K562 (cell line): ENCODE measurements around the gene OBSCN.

Experiments used
- AFF1 ChIP-seq, 2 experiments: fragments of 450-650 bp; IDR thresholded peaks; 2 replicates each; pipeline ENCODE4 v1.6.1; 2018; ENCODE audit warnings: mild to moderate bottlenecking in 2 of 2, low read depth in 1 of 2; ENCODE audit not compliant: partially characterized antibody in 2 of 2
- CBX5 ChIP-seq: IDR thresholded peaks from 2 replicates; pipeline ENCODE4 v1.6.1; 2014; ENCODE audit warnings: low read depth, borderline replicate concordance
- CREB5 ChIP-seq: fragments of 250-450 bp; sonication (Bioruptor Pico); IDR thresholded peaks from 2 replicates; pipeline ENCODE4 v1.5.0; 2020; ENCODE audit warnings: mild to moderate bottlenecking
- CTCF ChIP-seq, 3 experiments: IDR thresholded peaks in 2 of 3; conservative IDR thresholded peaks in 1 of 3; 2 replicates each; pipeline ENCODE4 v1.5.1; 2011 to 2012; ENCODE audit warnings: low read length in 3 of 3, mild to moderate bottlenecking in 3 of 3, control low read depth in 2 of 3, improper control_type of control experiment in 1 of 3, inconsistent platforms in 1 of 3, low read depth in 1 of 3, mixed read lengths in 1 of 3, moderate library complexity in 1 of 3; ENCODE audit not compliant: insufficient read depth in 2 of 3
- HNRNPL ChIP-seq: fragments of 200-400 bp; formaldehyde crosslinking; IDR thresholded peaks from 2 replicates; pipeline ENCODE4 v1.6.1; 2017; ENCODE audit warnings: low read depth, mild to moderate bottlenecking, low read length
- NEUROD1 ChIP-seq: fragments of 150-350 bp; IDR thresholded peaks from 2 replicates; pipeline ENCODE4 v1.6.1; 2014; ENCODE audit warnings: borderline replicate concordance, low read length, low read depth; ENCODE audit not compliant: partially characterized antibody
- POLR2A ChIP-seq: fragments of 450-650 bp; conservative IDR thresholded peaks from 2 replicates; pipeline ENCODE4 v1.6.1; 2016
- TAF9B ChIP-seq: fragments of 450-650 bp; IDR thresholded peaks from 2 replicates; pipeline ENCODE4 v1.6.1; 2018; ENCODE audit warnings: mild to moderate bottlenecking; ENCODE audit not compliant: partially characterized antibody
- TCF7L2 ChIP-seq: fragments of 150-350 bp; IDR thresholded peaks from 2 replicates; pipeline ENCODE4 v1.6.1; 2016; ENCODE audit warnings: low read depth, mild to moderate bottlenecking, low read length, moderate library complexity
- ZBTB33 ChIP-seq: sonication (generic); formaldehyde crosslinking; IDR thresholded peaks from 2 replicates; pipeline ENCODE4 v1.8.1; 2023; ENCODE audit warnings: mild to moderate bottlenecking, missing genetic modification reagents
- ZNF143 ChIP-seq: sonication (generic); formaldehyde crosslinking; IDR thresholded peaks from 2 replicates; pipeline ENCODE4 v1.9.0; 2022; ENCODE audit warnings: mild to moderate bottlenecking, missing genetic modification reagents
- TF ChIP-seq, protein P1 (sequence below): sonication (generic); formaldehyde crosslinking; IDR thresholded peaks from 2 replicates; pipeline ENCODE4 v1.8.0; 2022; ENCODE audit warnings: mild to moderate bottlenecking, low read depth, missing genetic modification reagents

GRCh38 chr1:228273720-228274451 lies 66.0 kb downstream of the OBSCN start:
- TF ChIP-seq POLR2A (no peak), NEUROD1 (no peak), ZBTB33 (CRISPR knock-in tag) (peak; percentile 98), ZNF143 (no peak), CTCF (IDR thresholded peaks at IDR 0.05 in 2 of 3, conservative IDR thresholded peaks at IDR 0.05 in 1 of 3; ENCODE audit: insufficient read depth in 2 of 3, low read depth in 1 of 3, low read length in 3 of 3) (peak; percentile 1 to 27 (median 23); a peak in 2 of 6 replicates), CREB5 (no peak), CBX5 (no peak), AFF1 (IDR thresholded peaks at IDR 0.05; ENCODE audit: low read depth in 1 of 2, partially characterized antibody in 2 of 2) (no peak), HNRNPL (0 out of 2 replicates have a peak, but pooled peaks have one; percentile 34), TAF9B (no peak), TCF7L2 (no peak)
- TF ChIP-seq, protein P1, sequence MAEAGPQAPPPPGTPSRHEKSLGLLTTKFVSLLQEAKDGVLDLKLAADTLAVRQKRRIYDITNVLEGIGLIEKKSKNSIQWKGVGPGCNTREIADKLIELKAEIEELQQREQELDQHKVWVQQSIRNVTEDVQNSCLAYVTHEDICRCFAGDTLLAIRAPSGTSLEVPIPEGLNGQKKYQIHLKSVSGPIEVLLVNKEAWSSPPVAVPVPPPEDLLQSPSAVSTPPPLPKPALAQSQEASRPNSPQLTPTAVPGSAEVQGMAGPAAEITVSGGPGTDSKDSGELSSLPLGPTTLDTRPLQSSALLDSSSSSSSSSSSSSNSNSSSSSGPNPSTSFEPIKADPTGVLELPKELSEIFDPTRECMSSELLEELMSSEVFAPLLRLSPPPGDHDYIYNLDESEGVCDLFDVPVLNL, result no peak
